LoVo (cell line): ENCODE data around the gene SRSF9.
"Not testable (repeated sequence)": the region's sequence is repeated elsewhere in the genome, so short reads cannot be mapped to it uniquely, and the experiment has no call there.

Source experiments
- DNase-seq: peaks from one replicate; pipeline ENCODE4 v3.0.0-alpha.2; 2016; ENCODE audit warnings: low spot score

SRSF9 gene

DNA sequence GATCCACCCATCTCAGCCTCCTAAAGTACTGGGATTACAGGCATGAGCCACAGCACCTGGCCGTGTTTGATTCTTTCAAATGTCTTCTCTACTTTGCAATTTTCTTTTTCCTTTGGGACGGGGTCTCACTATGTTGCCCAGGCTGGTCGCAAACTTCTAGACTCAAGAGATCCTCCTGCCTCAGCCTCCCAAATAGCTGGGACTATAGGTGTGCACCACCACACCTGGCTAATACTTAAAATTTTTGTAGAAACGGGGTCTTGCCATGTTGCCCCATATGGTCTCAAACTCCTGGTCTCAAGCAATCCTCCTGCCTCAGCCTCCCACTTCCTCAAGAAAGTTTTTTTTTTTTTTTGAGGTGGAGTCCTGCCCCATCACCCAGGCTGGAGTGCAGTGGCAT, 21.6 kb downstream of the SRSF9 start:
- no peak for DNase-seq

DNA sequence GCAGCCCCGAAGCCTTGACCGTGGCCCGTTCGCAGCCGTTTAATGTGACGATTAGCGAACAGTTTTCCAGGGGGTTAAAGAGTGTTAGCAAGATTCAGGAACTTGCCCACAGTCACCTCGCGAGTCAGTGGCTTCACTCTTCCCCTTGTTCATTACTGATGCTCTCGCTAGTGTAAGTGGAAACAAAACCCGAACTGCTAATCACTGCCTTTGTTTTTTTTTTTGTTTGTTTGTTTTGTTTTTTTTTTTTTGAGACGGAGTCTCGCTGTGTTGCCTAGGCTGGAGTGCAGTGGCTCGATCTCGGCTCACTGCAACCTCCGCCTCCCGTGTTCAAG, 22.7 kb downstream of the SRSF9 start:
- not testable (repeated sequence) for DNase-seq

DNA sequence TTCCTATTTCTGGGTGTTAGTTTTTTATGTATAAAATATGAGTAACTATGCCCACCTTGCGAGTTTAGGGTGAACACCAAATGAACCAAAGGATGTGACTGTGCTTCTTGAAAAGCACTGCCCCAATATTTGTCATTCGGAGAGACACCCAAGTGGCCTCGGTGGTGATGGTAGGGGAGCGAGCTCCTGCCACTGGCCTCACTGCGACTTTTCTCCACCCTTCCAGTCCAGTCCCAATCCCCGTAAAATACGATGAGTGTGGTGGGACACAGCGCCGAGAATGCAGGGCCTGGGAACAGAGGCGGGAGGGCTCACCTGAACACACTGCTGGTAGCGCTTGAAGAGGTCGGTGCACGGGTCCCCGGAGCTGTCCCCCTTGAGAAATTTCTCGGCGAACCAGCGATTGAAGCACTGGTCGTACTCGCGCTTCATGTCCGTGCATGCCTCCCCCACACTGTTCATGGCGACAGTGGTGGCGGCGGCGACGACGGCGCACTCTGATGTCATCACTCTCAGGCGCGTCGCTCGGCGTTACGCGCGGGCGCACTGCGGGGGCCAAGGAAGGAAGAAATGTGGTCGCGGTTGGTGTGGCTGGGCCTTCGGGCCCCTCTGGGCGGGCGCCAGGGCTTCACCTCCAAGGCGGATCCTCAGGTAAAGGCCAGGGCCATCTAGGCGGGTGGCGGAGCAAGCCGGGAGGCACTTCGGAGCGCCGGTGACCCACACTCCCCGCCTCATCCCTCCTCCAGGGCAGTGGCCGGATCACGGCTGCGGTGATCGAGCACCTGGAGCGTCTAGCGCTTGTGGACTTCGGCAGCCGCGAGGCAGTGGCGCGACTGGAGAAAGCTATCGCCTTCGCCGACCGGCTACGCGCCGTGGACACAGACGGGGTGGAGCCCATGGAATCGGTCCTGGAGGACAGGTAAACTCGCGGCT, 23.4 kb downstream of the SRSF9 start, which contains the start of the genes GATC and TRIAP1:
Gene GATC (plus strand): TSS at position 534 of the 933 bp plus-strand sequence. CDS start 37 bp downstream, at position 571.
Gene TRIAP1 (minus strand): TSS at position 474 of the 933 bp plus-strand sequence. CDS start 12 bp downstream, at position 462.
- peak; percentile 92 for DNase-seq

DNA sequence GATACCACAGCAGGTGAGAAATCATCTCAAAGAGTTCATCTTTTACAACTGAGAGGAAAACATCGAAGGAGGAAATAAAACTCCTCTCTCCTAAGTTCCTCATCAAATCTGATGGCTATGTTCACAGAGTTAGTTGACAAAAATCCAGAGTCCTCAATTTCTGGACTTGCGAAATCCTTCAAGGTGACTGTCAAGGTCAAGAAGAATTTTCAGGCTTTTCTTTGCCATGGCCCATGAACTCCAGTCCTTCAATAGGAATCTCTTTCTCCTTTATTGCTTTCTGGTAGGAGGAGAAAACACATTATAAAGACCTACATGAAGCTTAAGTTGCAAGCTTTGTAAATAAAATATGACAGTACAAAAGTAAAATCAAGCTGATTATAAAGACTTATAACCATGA, 24.9 kb downstream of the SRSF9 start:
- DNase-seq: no peak

DNA sequence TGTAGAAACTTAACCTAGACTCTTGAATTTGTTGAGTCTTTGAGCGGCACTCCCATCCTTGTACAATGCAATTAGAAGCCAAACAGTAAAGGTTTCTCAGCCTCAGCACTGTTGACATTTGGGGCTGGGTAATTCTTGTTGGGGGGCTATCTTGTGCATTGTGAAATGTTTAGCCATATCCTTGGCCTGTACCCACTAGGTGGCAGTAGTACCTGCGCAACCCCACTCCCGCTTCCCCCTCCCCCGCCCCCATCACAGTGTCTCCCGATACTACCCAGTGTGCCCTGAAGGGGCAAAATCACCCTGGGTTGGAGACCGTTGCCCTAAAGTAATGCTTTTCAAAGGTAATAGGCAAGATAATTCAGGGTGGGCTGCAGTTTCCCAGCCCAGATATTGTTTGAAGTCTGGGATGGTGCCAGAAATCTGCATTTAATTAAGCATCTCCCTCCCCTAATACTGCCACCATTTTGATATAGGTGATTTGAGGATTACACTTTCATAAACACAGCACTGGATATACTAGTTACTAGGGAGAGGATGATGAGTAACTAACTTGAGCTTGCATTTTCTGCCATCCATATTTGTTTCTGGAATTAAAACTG, 29.8 kb downstream of the SRSF9 start:
- peak; percentile 53 for DNase-seq

DNA sequence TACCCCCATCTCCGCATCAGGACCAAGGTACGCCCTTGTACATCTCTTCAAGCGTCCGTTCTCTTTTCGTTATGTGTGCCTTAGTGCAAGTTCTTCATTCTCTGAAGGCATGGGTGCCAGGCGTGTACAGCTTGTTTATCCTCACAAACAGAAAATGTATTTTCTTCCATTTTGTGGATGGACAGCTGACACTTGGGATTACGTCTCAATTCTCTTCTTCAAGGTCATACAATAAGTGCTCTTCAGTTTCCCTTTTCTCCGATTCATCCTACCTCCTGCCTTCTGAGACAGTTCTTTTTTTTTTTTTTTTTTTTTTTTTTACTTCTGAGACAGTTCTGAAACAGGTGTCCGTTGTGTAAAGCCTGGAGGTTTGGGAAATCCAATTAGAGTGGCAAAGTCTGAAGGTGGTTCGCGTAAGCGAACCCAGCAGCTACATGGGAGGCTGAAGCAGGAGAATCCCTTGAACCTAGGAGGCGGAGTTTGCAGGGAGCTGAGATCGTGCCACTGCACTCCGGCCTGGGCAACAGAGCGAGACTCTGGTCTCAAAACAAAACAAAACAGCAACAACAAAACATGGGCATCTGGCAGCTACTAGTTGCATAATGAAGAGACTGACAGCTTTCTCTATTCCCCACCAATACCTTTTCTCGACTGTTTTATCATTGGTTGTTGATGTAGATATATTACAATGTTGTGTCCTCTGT, 30.9 kb downstream of the SRSF9 start:
- DNase-seq: no peak

DNA sequence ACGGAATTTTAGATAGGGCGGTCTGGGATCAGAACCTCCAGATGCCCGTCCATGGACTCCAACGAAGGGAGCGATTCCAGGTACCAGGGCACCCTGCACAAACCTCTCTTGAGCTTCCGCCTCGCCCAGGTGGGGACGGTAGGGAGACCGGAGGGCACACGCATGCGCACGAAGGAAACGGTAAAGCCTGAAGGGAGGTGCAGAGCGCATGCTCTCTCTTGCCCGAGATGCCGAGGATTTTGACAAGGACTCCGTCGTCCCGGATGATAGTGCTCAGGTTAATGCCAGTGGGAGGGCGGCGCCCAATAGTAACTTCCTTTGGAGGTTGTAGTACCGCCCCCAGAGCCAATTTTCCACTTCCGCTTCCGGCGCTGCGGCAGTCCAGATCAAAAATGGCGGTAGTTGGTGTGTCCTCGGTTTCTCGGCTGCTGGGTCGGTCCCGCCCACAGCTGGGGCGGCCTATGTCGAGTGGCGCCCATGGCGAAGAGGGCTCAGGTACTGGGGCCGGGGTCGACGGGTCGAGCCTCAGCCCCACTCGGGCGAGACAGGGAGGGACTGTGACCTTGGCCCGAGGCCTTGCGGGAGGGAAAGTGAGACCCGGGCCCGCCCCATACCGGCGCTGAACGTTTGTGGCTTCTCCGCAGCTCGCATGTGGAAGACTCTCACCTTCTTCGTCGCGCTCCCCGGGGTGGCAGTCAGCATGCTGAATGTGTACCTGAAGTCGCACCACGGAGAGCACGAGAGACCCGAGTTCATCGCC, 31.6 kb downstream of the SRSF9 start, which contains the start of gene COX6A1:
Gene COX6A1 (plus strand): TSS at position 379 of the 760 bp plus-strand sequence. CDS start 14 bp downstream, at position 393.
- peak; percentile 100 for DNase-seq

DNA sequence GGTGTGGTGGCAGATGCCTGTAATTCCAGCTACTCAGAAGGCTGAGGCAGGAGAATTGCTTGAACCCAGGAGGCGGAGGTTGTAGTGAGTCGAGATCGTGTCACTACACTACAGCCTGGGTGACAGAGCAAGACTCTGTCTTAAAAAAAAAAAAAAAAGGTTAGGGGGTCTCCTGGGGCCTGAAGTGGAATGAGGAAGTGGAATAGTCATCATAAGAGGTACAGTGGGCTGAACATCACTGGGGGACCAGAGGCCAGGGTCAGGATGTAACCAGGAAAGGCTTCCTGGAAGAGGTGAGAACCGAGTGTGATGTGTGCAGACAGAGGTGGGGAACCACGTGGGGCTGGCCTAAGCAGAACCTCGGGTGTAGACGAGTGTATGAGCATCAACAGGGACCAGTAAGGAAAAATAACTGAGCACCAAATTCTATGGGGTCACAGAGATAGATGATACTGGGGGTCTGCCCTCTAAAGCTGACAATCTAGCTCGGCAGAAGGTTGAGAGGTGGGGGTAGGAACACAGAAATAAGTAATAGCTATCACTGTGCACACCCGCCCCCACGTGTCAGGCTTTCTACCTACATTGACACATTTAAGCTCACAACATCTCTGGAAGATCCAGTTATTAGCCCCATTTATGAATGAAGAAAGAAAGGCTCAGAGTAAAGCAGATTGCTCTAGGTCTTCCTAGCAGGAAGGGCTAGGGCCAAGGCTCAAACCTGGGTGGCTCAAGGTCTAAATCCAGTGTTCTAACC, 36.6 kb downstream of the SRSF9 start:
- no peak for DNase-seq

DNA sequence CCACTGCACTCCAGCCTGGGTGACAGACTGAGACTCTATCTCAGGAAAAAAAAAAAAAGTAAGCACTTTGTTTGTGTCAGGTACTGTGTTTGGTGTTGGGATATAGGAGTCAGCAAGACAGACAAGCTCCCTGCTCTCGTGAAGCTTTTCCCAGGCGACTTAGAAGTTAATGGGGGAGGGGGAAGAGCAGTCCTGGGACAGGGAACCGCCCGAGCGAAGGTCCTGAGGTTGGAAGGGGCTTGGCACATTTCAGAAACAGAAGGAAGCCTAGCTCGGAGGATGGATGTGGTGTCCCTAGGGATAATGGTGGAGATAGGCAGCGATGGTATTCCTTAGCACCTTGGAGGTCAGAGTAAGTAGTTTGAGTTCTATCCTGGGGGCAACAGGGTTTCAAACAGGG, 40.2 kb downstream of the SRSF9 start:
- DNase-seq: no peak

DNA sequence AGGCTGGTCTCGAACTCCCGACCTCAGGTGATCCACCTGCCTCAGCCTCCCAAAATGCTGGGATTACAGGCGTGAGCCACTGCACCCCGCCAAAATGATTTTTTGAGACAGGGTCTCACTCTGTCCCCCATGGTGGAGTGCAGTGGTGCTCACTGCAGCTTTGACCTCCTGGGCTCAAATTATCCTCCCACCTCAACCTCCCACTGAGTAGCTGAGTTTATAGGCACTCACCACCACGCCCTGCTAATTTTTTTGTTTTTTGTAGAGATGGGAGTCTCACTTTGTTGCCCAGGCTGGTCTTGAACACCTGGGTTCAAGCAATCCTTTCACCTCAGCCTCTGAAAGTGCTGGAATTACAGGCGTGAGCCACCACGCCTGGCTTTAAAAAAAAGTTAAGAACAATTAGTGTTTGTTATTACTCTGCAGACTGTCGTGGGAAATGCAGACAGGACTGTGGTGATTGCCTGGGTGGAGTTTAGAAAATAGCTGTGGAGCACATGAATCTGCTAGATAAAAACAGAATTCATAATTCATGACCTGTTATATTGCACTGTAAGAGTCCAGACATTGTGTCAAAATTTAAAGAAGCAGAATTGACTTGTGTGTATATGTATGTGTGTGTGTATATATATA, 40.8 kb downstream of the SRSF9 start:
- no peak for DNase-seq

DNA sequence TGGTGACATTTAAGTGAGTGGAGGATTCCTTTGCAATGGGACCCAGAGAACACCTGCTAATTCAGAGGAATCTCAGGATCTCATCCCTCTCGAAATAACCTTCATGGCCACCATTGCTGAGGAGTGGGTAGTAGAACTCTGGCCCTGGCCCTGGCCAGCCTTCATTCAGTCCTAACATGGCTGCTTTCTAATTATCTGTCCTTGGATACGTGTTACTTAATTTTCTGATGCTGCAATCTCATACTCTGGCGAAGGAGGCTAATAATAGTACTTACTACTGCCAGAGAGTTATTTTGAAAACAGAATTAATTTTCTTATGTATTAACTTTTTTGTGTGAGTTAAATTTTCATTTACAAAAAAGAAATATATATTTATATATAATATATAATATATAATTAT, 43.8 kb downstream of the SRSF9 start:
- no peak for DNase-seq

DNA sequence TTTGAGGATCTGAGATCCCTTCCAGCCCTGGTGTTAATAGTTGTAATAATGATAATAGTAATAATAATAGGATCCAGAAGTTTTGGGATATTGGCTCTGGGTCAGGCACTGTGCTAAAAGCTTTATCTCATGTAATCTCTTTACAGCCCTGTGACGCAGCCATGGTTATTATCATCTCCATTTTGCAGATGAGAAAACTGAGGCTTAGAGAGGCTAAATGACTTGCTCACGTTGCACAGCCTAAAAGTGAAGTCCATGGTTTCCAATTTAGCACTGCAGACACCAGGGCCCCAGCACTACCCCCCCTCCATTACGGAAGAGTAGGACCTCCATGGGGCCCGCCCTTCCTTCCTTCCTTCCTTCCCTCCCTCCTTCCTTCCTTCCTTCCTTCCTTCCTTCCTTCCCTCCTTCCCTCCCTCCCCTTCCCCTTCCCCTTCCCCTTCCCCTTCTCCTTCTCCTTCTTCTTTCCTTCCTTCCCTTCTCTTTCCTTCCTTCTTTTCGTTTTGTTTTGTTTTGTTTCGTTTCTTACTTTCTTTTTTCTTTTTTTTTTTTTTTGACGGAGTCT, 46.6 kb downstream of the SRSF9 start:
- no peak for DNase-seq

DNA sequence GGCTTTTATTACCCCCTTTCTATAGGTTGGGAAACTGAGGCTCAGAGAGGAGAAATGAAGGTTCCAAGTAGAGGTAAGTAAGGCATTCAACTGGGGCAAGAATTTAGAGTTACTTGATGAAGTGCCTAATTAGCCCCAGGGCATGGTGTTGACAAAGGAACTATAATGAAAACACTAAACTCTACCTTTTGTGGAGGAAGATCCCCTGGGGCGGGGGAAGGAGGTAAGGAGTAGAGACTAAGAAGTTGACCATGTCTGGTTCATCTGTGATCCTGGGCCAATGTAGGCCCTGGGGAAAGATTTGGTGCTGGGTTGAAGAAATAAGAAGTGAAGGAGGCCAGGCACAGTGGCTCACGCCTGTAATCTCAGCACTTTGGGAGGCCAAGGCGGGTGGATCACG, 47.8 kb downstream of the SRSF9 start:
- DNase-seq: no peak

DNA sequence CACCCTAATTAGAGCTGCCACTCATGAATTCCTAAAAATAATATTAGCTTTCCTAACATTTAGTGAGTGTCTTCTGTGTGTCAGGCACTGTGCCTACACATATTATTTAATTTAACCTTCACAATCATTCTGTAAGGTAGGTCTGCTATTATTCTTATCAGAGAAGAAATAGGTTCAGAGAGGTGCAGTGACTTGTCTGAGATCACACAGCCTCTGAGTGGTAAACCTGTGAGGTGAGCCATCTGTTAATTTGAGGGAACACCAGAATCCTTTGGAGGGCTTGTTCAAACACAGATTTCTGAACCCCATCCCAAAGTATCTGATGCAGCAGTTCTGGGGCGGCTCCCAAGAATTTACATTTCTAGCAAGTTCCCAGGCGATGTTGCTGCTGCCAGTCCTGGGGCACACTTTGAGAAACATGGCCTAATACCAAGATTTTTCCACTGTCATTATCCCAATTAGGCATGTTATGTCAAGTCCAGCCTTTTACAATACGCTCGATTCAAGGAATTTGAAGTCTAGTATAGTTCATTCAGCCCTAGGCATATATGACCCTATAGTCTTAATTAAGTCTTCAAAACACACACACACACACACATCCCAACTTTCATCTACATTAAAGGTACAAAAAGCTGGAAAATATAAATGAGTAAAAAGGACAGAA, 51.5 kb downstream of the SRSF9 start:
- DNase-seq: no peak

DNA sequence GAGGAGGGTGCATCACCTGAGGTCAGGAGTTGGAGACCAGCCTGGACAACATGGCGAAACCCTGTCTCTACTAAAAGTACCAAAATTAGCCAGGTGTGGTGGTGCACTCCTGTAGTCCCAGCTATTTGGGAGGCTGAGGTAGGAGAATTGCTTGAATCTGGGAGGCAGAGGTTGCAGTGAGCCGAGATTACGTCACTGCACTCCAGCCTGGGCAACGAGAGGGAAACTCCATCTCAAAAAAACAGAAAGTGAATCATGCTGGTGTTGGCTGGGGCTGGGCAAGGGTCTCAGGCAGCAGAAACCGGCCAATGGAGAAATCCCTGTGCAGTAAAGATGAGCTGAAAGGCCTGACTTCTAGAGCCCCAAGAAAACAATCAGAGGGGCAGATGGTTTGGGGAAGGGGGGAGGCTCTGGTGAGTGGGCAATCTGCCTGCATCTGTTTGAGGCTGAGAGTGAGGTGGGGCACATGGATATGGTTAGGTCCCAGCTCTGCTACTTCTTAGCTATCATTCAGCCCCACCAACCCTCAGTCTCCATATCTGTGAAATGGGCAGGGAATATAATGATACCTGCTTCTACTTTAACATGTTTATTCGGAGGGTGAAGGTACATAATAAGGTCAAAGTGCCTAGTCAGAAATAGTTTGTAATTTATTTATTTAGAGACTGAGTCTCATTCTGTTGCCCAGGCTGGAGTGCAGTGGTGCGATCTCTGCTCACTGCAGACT, 52.9 kb downstream of the SRSF9 start:
- DNase-seq: no peak

DNA sequence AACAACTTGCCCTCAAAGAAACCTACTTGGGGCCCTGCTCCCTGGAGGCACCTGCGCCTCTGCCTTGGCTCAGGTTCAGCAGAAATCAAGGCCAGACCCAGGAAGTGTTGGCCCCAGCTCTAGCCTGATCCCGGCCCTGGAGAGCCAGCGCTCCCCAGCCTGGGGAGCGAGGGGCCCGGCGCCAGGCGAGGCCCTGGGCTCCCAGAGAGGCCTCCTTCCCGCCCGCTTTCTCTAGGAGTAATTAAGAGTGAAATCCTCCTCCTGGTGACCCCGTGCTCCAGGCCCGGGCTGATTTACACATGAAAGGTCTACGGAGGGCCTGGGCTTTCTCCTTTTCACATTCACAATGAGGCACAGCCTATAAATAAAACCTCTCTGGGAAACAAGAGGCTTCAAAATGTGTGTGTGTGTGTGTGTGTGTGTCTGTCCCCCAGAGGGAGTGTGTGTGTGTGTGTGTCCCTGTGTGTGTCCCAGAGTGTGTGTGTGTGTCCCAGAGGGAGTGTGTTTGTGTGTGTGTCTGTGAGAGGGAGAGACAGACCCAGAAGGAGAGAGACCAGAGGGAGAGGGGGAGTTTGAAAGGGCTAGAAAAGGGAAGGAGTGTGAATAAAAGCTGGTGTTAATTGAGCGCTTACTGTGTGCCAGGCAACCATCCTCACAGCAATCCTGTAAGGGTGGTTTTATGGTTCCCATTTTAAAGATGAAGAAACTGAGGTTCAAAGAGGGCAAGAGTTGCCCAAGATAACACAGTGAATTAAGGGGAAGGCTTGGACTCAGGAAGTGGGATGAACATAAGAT, 55.5 kb downstream of the SRSF9 start:
- DNase-seq: no peak

DNA sequence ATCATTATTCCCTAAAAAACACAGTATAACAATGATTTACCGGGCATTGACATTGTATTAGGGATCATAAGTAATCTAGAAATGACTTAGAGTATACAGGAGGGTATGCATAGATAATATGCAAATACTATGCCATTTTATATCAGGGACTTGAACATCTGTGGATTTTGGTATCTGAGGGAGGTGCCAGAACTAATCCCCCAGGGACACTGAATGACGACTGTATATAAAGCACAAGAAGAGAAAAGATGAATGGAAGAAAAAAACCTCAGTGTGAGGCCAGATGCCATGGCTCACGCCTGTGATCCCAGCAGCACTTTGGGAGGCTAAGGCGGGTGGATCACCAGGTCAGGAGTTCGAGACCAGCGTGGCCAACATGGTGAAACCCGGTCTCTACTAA, 57.1 kb downstream of the SRSF9 start:
- no peak for DNase-seq
